Activated CD4-positive, alpha-beta T cell treated with anti-CD3 and anti-CD28 coated beads for 36 hours (primary cell): ENCODE measurements around the gene LILRA6. TPM values are rescaled to one million over a fixed set of nuclear protein-coding genes. Genes with fewer than 3 reads are reported as not detected.
"Not testable (repeated sequence)": the region's sequence is repeated elsewhere in the genome, so short reads cannot be mapped to it uniquely, and the experiment has no call there.

Experiments
- ATAC-seq: fragments of 200-7000 bp; cut with Tn5 transposase; one replicate; pipeline ENCODE4 v1.10.0; 2021; ENCODE audit warnings: mild to moderate bottlenecking, moderate library complexity
- CTCF ChIA-PET: fragments of 350-600 bp; sonication (Branson Sonifier 250); formaldehyde crosslinking; loops from one replicate; lab custom pipeline; 2021; ENCODE audit warnings: antibody characterized with exemption; lab: Charles Lee
- POLR2A ChIA-PET: fragments of 350-600 bp; sonication (Branson Sonifier 250); formaldehyde crosslinking; loops from one replicate; lab custom pipeline; 2021; ENCODE audit warnings: antibody characterized with exemption, inconsistent platforms; lab: Charles Lee
- DNase-seq: peaks from one replicate; pipeline ENCODE4 v3.0.0-alpha.2; 2020
- H3K27ac Mint-ChIP-seq: one replicate; pipeline ENCODE4 v1.8.0; 2021; ENCODE audit warnings: mixed read lengths
- H3K27me3 Mint-ChIP-seq: one replicate; pipeline ENCODE4 v1.8.0; 2021; ENCODE audit warnings: mixed read lengths
- H3K36me3 Mint-ChIP-seq: one replicate; pipeline ENCODE4 v1.8.0; 2021; ENCODE audit warnings: low read depth, mixed read lengths
- H3K4me1 Mint-ChIP-seq: one replicate; pipeline ENCODE4 v1.8.0; 2021; ENCODE audit warnings: mixed read lengths
- H3K4me3 Mint-ChIP-seq: one replicate; pipeline ENCODE4 v1.8.0; 2021; ENCODE audit warnings: mild to moderate bottlenecking, moderate library complexity, mixed read lengths
- H3K9me3 Mint-ChIP-seq: one replicate; pipeline ENCODE4 v1.8.0; 2021; ENCODE audit warnings: low read depth, mixed read lengths
- intact Hi-C, 2 experiments: fragments of 100-400 bp; cut with DNase I in 1 of 2; cut with micrococcal nuclease in 1 of 2; formaldehyde crosslinking; loops; one replicate each; pipeline versions ENCODE4 v1.14.2 to v1.15.1; 2022 to 2024; cut with DNase I, micrococcal nuclease
- total RNA-seq, 2 experiments: library from RNA; stranded (reverse); gene quantifications; one replicate each; pipeline ENCODE4 v1.2.3, GENCODE V29; 2021

LILRA6 gene
- total RNA-seq, 2 experiments from 2014 or later: not detected

GRCh38 chr19:54206030-54206830, 36.4 kb downstream of the LILRA6 start:
- no peak for ATAC-seq
- no peaks in the 10 kb centered on the region for H3K27me3 Mint-ChIP-seq
- DNase-seq: no peak
- peak overlapping the region; percentile 62 for H3K27ac Mint-ChIP-seq
- H3K4me3 Mint-ChIP-seq: peak overlapping the region; percentile 97
- POLR2A ChIA-PET: interaction anchor here (0.6 to 5.3 kb wide), 2 partner anchors 16 to 23 kb away, joined by 3 to 32 read pairs; partner anchors contain the start of genes MBOAT7 and TSEN34
- CTCF ChIA-PET: interaction anchor here (1.7 kb wide), 1 partner anchor 17 kb away, joined by 5 read pairs; the partner anchor contains the start of gene MBOAT7
- intact Hi-C loops: no loop called here
- peaks cover 91% of the 10 kb centered on the region for H3K4me1 Mint-ChIP-seq
- H3K36me3 Mint-ChIP-seq: peaks cover 80% of the 10 kb centered on the region
- H3K9me3 Mint-ChIP-seq: no peaks in the 10 kb centered on the region

DNA sequence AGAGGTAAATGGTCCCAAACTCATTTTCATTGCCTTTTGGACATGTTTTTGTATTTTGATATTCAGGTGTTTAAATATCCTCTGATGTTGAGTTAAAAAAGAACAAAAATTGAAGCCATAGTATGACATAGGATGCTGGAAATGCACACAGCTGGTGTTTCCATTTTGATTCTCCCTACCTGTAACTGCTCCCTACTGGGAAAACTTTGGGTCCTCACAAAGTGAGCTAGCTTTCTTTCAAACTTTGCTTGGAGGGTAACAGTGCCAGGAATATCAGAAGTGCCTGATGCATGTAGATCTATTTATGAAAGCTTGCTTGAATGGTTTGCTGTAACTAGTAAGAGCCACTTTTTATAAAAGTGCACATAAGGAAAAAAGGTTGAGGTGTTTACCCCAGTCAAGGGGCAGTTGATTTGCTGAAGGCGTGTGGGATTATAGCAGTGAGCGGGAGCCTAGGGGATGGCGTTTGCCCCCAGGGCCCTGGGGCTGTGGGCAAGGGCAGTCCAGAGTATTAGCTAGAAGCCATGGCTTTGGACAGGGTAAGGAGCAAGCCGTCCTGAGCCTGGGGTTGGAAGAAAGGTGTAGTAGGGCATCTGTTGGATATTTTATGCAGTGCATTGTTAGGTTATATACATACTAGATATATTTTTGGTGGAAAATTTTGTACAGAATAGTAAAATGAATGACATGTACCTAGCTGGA, 37.7 kb downstream of the LILRA6 start:
- Mint-ChIP-seq H3K27ac (peak overlapping the region; percentile 70), H3K4me1 (peaks cover 78% of the 10 kb centered on the region), H3K9me3 (no peaks in the 10 kb centered on the region), H3K27me3 (no peaks in the 10 kb centered on the region), H3K4me3 (peak overlapping the region; percentile 97), H3K36me3 (peaks cover 79% of the 10 kb centered on the region)
- no peak for DNase-seq
- ATAC-seq: no peak
- POLR2A ChIA-PET: interaction anchor here (0.6 to 5.3 kb wide), 2 partner anchors 15 to 106 kb away, joined by 3 to 32 read pairs; partner anchors contain the start of genes MBOAT7 and TSEN34
- CTCF ChIA-PET: interaction anchor here (1.0 to 1.7 kb wide), 2 partner anchors 11 to 15 kb away, joined by 3 to 5 read pairs; partner anchors contain the start of gene MBOAT7
- intact Hi-C loops: loop anchor here (5.0 kb wide), 3 partner anchors 48 to 1052 kb away; partner anchors contain the start of genes LENG1 (in 1 of the 2), PPP6R1 (in 1 of the 2) and ZNF761 (in 1 of the 2)

DNA sequence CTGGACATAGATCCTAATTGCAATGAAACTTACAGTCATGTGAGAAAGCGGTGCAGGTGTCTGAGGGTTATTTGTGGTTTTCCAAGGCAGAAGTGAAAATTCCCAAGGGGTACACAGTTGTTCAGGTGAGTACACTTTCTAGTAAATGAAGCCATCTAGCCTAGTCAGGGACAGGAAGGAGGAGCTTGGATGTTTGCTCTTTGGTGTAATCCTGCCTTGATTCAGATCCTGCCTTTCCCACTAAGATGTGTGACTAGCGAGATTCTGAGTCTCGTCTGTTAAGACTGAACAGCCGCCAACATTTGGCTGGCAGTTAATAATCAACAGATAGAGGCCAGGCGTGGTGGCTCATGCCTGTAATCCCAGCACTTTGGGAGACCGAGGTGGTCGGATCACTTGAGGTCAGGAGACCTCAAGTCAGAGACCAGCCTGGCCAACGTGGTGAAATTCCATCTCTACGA, 39.4 kb downstream of the LILRA6 start:
- Mint-ChIP-seq H3K4me3 (peak overlapping the region; percentile 97), H3K27ac (peak overlapping the region; percentile 100), H3K36me3 (peaks cover 73% of the 10 kb centered on the region), H3K9me3 (no peaks in the 10 kb centered on the region), H3K27me3 (no peaks in the 10 kb centered on the region), H3K4me1 (peaks cover 67% of the 10 kb centered on the region)
- intact Hi-C loops: loop anchor here (5.0 kb wide), 3 partner anchors 46 to 1054 kb away; partner anchors contain the start of genes LENG1 (in 1 of the 2), PPP6R1 (in 1 of the 2) and ZNF761 (in 1 of the 2)
- POLR2A ChIA-PET: interaction anchor here (0.9 to 3.8 kb wide), 2 partner anchors 8 to 13 kb away, joined by 3 to 75 read pairs; partner anchors contain the start of genes MBOAT7 and TSEN34
- CTCF ChIA-PET: no interaction called here
- ATAC-seq (no peak), DNase-seq (no peak)

- H3K36me3 Mint-ChIP-seq: peaks cover 63% of the 10 kb centered on the region
- POLR2A ChIA-PET: interaction anchor here (3.8 kb wide), 1 partner anchor 11 kb away, joined by 75 read pairs; the partner anchor contains the start of genes MBOAT7 and TSEN34
- DNase-seq: no peak
- H3K9me3 Mint-ChIP-seq: no peaks in the 10 kb centered on the region
- peak overlapping the region; percentile 97 for H3K4me3 Mint-ChIP-seq
- H3K4me1 Mint-ChIP-seq: peaks cover 55% of the 10 kb centered on the region
- intact Hi-C loops: loop anchor here (1.0 to 5.0 kb wide), 7 partner anchors 8 to 1055 kb away; partner anchors contain the start of genes CNOT3 (in 1 of the 2), LENG1 (in 1 of the 2), LENG8 (in 1 of the 2) and NDUFA3 (in 1 of the 2)
- peak overlapping the region; percentile 100 for H3K27ac Mint-ChIP-seq
- H3K27me3 Mint-ChIP-seq: no peaks in the 10 kb centered on the region
- CTCF ChIA-PET: no interaction called here
- ATAC-seq: no peak
These were observed 40.6 kb downstream of the LILRA6 start for GRCh38 chr19:54201980-54202379.

DNA sequence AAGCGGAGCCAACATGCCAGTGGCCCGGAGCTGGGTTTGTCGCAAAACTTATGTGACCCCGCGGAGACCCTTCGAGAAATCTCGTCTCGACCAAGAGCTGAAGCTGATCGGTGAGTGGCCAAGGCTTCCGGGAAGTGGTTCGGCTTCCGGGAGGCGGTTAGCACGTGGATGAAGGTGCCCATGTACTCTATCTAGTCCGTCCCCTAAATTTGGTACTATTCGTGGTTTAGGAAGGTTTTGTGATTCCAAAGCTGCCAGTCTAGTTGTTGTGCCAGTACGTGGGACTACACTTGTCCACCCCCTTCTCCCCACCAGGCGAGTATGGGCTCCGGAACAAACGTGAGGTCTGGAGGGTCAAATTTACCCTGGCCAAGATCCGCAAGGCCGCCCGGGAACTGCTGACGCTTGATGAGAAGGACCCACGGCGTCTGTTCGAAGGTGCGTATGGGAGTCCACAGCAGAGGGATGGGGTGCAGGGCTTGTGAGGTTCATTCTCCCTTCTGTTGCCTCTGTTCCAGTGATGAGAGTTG, 41.4 kb downstream of the LILRA6 start:
- intact Hi-C loops: loop anchor here (1.0 to 5.0 kb wide), 7 partner anchors 9 to 1056 kb away; partner anchors contain the start of genes CNOT3 (in 1 of the 2), LENG1 (in 1 of the 2), LENG8 (in 1 of the 2) and NDUFA3 (in 1 of the 2)
- CTCF ChIA-PET: interaction anchor here (1.3 kb wide), 1 partner anchor 12 kb away, joined by 3 read pairs; the partner anchor contains the start of gene MBOAT7
- peaks cover 56% of the 10 kb centered on the region for H3K36me3 Mint-ChIP-seq

DNA sequence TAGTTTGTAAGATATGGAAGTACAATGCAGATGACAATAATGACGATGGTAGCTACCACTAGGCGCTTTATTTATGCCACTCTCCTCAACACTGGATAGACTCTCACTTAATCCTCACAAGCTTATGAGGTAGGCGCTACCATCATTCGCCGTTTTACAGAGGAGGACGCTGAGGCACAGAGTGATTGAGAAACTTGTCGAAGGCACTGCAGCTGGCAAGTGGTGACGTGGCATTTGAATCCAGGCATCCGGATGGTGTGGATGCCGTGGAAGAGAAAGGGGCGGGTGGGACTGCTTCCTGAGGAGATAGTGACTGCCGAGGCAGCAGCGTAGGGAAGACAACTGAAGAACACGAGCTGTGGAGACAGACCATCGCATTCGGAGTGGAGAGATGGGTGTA, 43.2 kb downstream of the LILRA6 start:
- Mint-ChIP-seq H3K4me3 (peak overlapping the region; percentile 97), H3K27me3 (no peaks in the 10 kb centered on the region), H3K27ac (peak overlapping the region; percentile 83), H3K4me1 (peaks cover 29% of the 10 kb centered on the region), H3K9me3 (no peaks in the 10 kb centered on the region), H3K36me3 (peaks cover 46% of the 10 kb centered on the region)
- CTCF ChIA-PET: interaction anchor here (0.6 to 1.4 kb wide), 3 partner anchors 9 to 1204 kb away, joined by 3 to 4 read pairs (median 4); partner anchors contain the start of gene TSEN34
- intact Hi-C loops: loop anchor here in 1 of 2 experiments (10.0 kb wide), 1 partner anchor 1095 kb away; the partner anchor contains the start of gene ZNF160
- DNase-seq: no peak
- no peak for ATAC-seq
- POLR2A ChIA-PET: interaction anchor here (0.5 to 2.3 kb wide), 4 partner anchors 9 to 175 kb away, joined by 3 to 8 read pairs (median 3); partner anchors contain the start of gene MBOAT7

More for the DNA sequence above, 41.4 kb downstream of the LILRA6 start:
- H3K27me3 Mint-ChIP-seq: no peaks in the 10 kb centered on the region
- H3K9me3 Mint-ChIP-seq: no peaks in the 10 kb centered on the region
- peak overlapping the region; percentile 100 for H3K27ac Mint-ChIP-seq
- POLR2A ChIA-PET: interaction anchor here (0.6 to 3.8 kb wide), 4 partner anchors 10 to 64 kb away, joined by 5 to 75 read pairs (median 10); partner anchors contain the start of genes CNOT3, MBOAT7 and TSEN34
- ATAC-seq: no peak
- H3K4me1 Mint-ChIP-seq: peaks cover 48% of the 10 kb centered on the region
- DNase-seq: peak; percentile 19
- H3K4me3 Mint-ChIP-seq: peak overlapping the region; percentile 97

- Mint-ChIP-seq H3K4me1 (peaks cover 16% of the 10 kb centered on the region), H3K27me3 (no peaks in the 10 kb centered on the region), H3K36me3 (peaks cover 36% of the 10 kb centered on the region), H3K4me3 (no peak overlapping the region), H3K27ac (no peak overlapping the region), H3K9me3 (no peaks in the 10 kb centered on the region)
- ChIA-PET CTCF (no interaction called here), POLR2A (no interaction called here)
- intact Hi-C loops: loop anchor here in 1 of 2 experiments (10.0 kb wide), 1 partner anchor 1092 kb away; the partner anchor contains the start of gene ZNF160
- DNase-seq: no peak
- no peak for ATAC-seq
These were observed 45.5 kb downstream of the LILRA6 start for GRCh38 chr19:54197121-54197520.

- CTCF ChIA-PET: no interaction called here
- H3K36me3 Mint-ChIP-seq: peaks cover 31% of the 10 kb centered on the region
- peaks cover 22% of the 10 kb centered on the region for H3K4me1 Mint-ChIP-seq
- no peaks in the 10 kb centered on the region for H3K9me3 Mint-ChIP-seq
- DNase-seq (no peak), ATAC-seq (no peak)
- POLR2A ChIA-PET: no interaction called here
- no peaks in the 10 kb centered on the region for H3K27me3 Mint-ChIP-seq
- H3K4me3 Mint-ChIP-seq: no peak overlapping the region
- no peak overlapping the region for H3K27ac Mint-ChIP-seq
- intact Hi-C loops: loop anchor here in 1 of 2 experiments (10.0 kb wide), 1 partner anchor 1092 kb away; the partner anchor contains the start of gene ZNF160
These were observed 46.1 kb downstream of the LILRA6 start for GRCh38 chr19:54196536-54196935.

- H3K36me3 Mint-ChIP-seq: peaks cover 21% of the 10 kb centered on the region
- not testable (repeated sequence) for H3K4me3 Mint-ChIP-seq, H3K27ac Mint-ChIP-seq, ATAC-seq, DNase-seq, H3K27me3 Mint-ChIP-seq, H3K9me3 Mint-ChIP-seq
- POLR2A ChIA-PET: interaction anchor here (1.9 kb wide), 1 partner anchor 13 kb away, joined by 4 read pairs; no protein-coding TSS in a partner anchor
- peaks cover 19% of the 10 kb centered on the region for H3K4me1 Mint-ChIP-seq
- CTCF ChIA-PET: interaction anchor here (1.0 to 1.1 kb wide), 2 partner anchors 11 to 26 kb away, joined by 3 read pairs; no protein-coding TSS in a partner anchor
- intact Hi-C loops: loop anchor here (5.0 to 10.0 kb wide), 2 partner anchors 327 to 1090 kb away; partner anchors contain the start of genes MYADM (in 1 of the 2) and ZNF160 (in 1 of the 2)
These were observed 48.1 kb downstream of the LILRA6 start for GRCh38 chr19:54194463-54194862.

DNA sequence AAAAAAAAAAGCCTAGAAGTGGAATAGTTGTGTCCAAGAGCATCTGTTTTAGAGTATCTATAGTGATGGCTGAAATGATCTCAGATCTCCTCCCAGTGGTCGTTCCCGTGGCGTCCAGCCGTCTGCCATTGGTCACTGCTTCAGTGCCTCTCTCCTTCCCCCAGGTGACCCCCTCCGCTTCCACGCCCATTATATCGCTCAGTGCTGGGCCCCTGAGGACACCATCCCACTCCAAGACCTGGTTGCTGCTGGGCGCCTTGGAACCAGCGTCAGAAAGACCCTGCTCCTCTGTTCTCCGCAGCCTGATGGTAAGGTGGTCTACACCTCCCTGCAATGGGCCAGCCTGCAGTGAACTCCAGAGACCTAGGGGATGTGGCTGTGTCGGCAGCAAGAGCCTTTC, 49.6 kb downstream of the LILRA6 start:
- peak overlapping the region; percentile 76 for H3K4me3 Mint-ChIP-seq
- ChIA-PET POLR2A (interaction anchor here (1.9 kb wide), 1 partner anchor 15 kb away, joined by 4 read pairs; no protein-coding TSS in a partner anchor), CTCF (no interaction called here)
- no peak for ATAC-seq
- H3K9me3 Mint-ChIP-seq: no peaks in the 10 kb centered on the region
- H3K36me3 Mint-ChIP-seq: peaks cover 22% of the 10 kb centered on the region
- H3K27me3 Mint-ChIP-seq: no peaks in the 10 kb centered on the region
- H3K27ac Mint-ChIP-seq: peak overlapping the region; percentile 31
- no peak for DNase-seq
- intact Hi-C loops: loop anchor here (5.0 to 10.0 kb wide), 2 partner anchors 326 to 1088 kb away; partner anchors contain the start of genes MYADM (in 1 of the 2) and ZNF160 (in 1 of the 2)
- H3K4me1 Mint-ChIP-seq: peaks cover 20% of the 10 kb centered on the region
